Adrenal gland (tissue), 5 donors: ENCODE data around the gene RBFOX1.

Experiments used
- CTCF ChIP-seq, 6 experiments: fragments of 450-650 bp in 4 of 6; fragments of 200-600 bp in 2 of 6; sonication (generic) in 1 of 6; IDR thresholded peaks; 1 replicate in 5 of 6; 2 replicates in 1 of 6; pipeline versions ENCODE4 v1.5.1 to v1.8.0; 2016 to 2021; ENCODE audit warnings: antibody characterized with exemption in 6 of 6, mild to moderate bottlenecking in 2 of 6, moderate library complexity in 1 of 6
- POLR2A ChIP-seq, 2 donors: fragments of 450-650 bp; IDR thresholded peaks; one replicate each; pipeline ENCODE4 v1.6.1; 2017; ENCODE audit warnings: antibody characterized with exemption in 2 of 2, mild to moderate bottlenecking in 2 of 2, moderate library complexity in 1 of 2
- donor health status: DM: no; HTN: no; CAD: no.

- no peak for TF ChIP-seq POLR2A (IDR thresholded peaks at IDR 0.05)
- TF ChIP-seq CTCF (IDR thresholded peaks at IDR 0.05), result no peak
Measured at GRCh38 chr16:7644176-7644575, 311.5 kb downstream of the RBFOX1 start.
